SU-DHL-6 (cell line): ENCODE data around the gene CCDC82.
A peak's percentile ranks its signal among the peaks of the same experiment; 100 is the strongest.

Source experiments
- H2AFZ ChIP-seq: fragments of 200-600 bp; sonication (generic); 2 replicates; pipeline ENCODE4 v1.6.1; 2014; ENCODE audit warnings: low read depth, mild to moderate bottlenecking, moderate library complexity, mixed read lengths, antibody characterized with exemption, low read length; ENCODE audit not compliant: severe bottlenecking
- H3F3A ChIP-seq: fragments of 200-600 bp; shearing (Covaris generic); 2 replicates; pipeline ENCODE4 v1.6.0; 2016; ENCODE audit warnings: antibody characterized with exemption, mild to moderate bottlenecking; ENCODE audit not compliant: insufficient read depth
- H3K27ac ChIP-seq: fragments of 200-600 bp; sonication (generic); 2 replicates; pipeline ENCODE4 v1.5.1; 2016; ENCODE audit warnings: low read depth, mild to moderate bottlenecking, low read length, moderate library complexity, mixed read lengths
- H3K27me3 ChIP-seq: fragments of 200-600 bp; sonication (generic), shearing (Covaris generic); 2 replicates; pipeline ENCODE4 v1.6.0; 2014; ENCODE audit warnings: mild to moderate bottlenecking, low read length
- H3K36me3 ChIP-seq: fragments of 200-600 bp; sonication (generic); 2 replicates; pipeline ENCODE4 v1.6.1; 2014; ENCODE audit warnings: mild to moderate bottlenecking, low read length, mixed read lengths
- H3K4me2 ChIP-seq: fragments of 300-600, 200-600 bp; shearing (Covaris generic), sonication (generic); 2 replicates; pipeline ENCODE4 v1.6.0; 2014; ENCODE audit warnings: low read length, low read depth, mild to moderate bottlenecking; ENCODE audit not compliant: poor library complexity, severe bottlenecking
- H3K4me3 ChIP-seq: fragments of 200-600 bp; sonication (generic); 2 replicates; pipeline ENCODE4 v1.5.1; 2014; ENCODE audit warnings: antibody characterized with exemption, low read length, mild to moderate bottlenecking, mixed read lengths; ENCODE audit not compliant: insufficient read depth, poor library complexity, severe bottlenecking
- H3K79me2 ChIP-seq: fragments of 200-600 bp; sonication (generic); 2 replicates; pipeline ENCODE4 v1.6.1; 2014; ENCODE audit warnings: mild to moderate bottlenecking, low read length, moderate library complexity; ENCODE audit not compliant: insufficient read depth
- H3K9ac ChIP-seq: fragments of 200-600 bp; sonication (generic); 2 replicates; pipeline ENCODE4 v1.7.0; 2014; ENCODE audit warnings: mild to moderate bottlenecking, low read length
- H3K9me2 ChIP-seq: fragments of 200-600 bp; sonication (generic); replicated peaks from 2 replicates; pipeline ENCODE4 v1.6.1; 2014; ENCODE audit warnings: low read length; ENCODE audit not compliant: insufficient read depth
- H3K9me3 ChIP-seq: fragments of 200-600 bp; sonication (generic); 2 replicates; pipeline ENCODE4 v1.6.1; 2014; ENCODE audit warnings: low read length, mixed read lengths; ENCODE audit not compliant: insufficient read depth
- H4K20me1 ChIP-seq: fragments of 200-600 bp; sonication (generic); 2 replicates; pipeline ENCODE4 v1.6.1; 2014; ENCODE audit warnings: low read depth, mild to moderate bottlenecking, antibody characterized with exemption, low read length, moderate library complexity, mixed read lengths
- CTCF ChIP-seq: fragments of 200-600 bp; sonication (generic); IDR thresholded peaks from one replicate; pipeline ENCODE4 v1.5.1; 2017; ENCODE audit warnings: antibody characterized with exemption, mild to moderate bottlenecking, low read length, moderate library complexity; ENCODE audit not compliant: insufficient read depth, poor library complexity, severe bottlenecking
- EZH2phosphoT487 ChIP-seq: fragments of 200-600 bp; sonication (generic), shearing (Covaris generic); conservative IDR thresholded peaks from 2 replicates; pipeline ENCODE4 v1.6.1; 2018; ENCODE audit warnings: mild to moderate bottlenecking, antibody characterized with exemption, low read length, moderate library complexity, mixed read lengths

CCDC82 gene

GRCh38 chr11:96357794-96358193 lies 31.9 kb downstream of the CCDC82 start:
- no peaks in the 10 kb centered on the region for H3K9me3 ChIP-seq
- H4K20me1 ChIP-seq: no peaks in the 10 kb centered on the region
- H2AFZ ChIP-seq: no peak overlapping the region
- H3K79me2 ChIP-seq: no peaks in the 10 kb centered on the region
- no peak overlapping the region for H3K4me2 ChIP-seq
- H3K27me3 ChIP-seq: no peaks in the 10 kb centered on the region
- TF ChIP-seq EZH2phosphoT487 (no peak), CTCF (no peak)
- no peak overlapping the region for H3K9ac ChIP-seq
- no peaks in the 10 kb centered on the region for H3K9me2 ChIP-seq
- H3K36me3 ChIP-seq: peaks cover 12% of the 10 kb centered on the region; the same call in 1 of the 2 replicates
- no peak overlapping the region for H3K27ac ChIP-seq
- H3F3A ChIP-seq: no peaks in the 10 kb centered on the region
- no peak overlapping the region for H3K4me3 ChIP-seq

GRCh38 chr11:96356848-96357247 lies 32.9 kb downstream of the CCDC82 start:
- H3K9me2 ChIP-seq: no peaks in the 10 kb centered on the region
- no peak overlapping the region for H3K9ac ChIP-seq
- H3K36me3 ChIP-seq: peaks cover 18% of the 10 kb centered on the region
- no peak for TF ChIP-seq EZH2phosphoT487
- no peak for TF ChIP-seq CTCF
- no peaks in the 10 kb centered on the region for H3K9me3 ChIP-seq
- 0 out of 2 replicates have a peak, but pooled peaks cover 3% of the 10 kb centered on the region for H3F3A ChIP-seq
- no peak overlapping the region for H3K4me2 ChIP-seq
- no peak overlapping the region for H3K4me3 ChIP-seq
- no peaks in the 10 kb centered on the region for H4K20me1 ChIP-seq
- H2AFZ ChIP-seq: no peak overlapping the region
- no peaks in the 10 kb centered on the region for H3K79me2 ChIP-seq
- H3K27ac ChIP-seq: no peak overlapping the region
- H3K27me3 ChIP-seq: no peaks in the 10 kb centered on the region

GRCh38 chr11:96342961-96343711 lies 46.6 kb downstream of the CCDC82 start, which contains the start of gene MAML2:
MAML2 (minus strand) TSS chr11:96343195; CDS start chr11:96341895, 1,300 bp downstream.
- Histone ChIP-seq H3K27ac (no peak within 1 kb of the TSS), H3K27me3 (no peaks in the 10 kb centered on the region), H3K36me3 (no peaks in the 10 kb centered on the region), H3K9me2 (no peaks in the 10 kb centered on the region), H3K9ac (peak within 1 kb of the TSS; percentile 58), H3F3A (no peaks in the 10 kb centered on the region), H3K4me3 (peak within 1 kb of the TSS; percentile 69), H2AFZ (peak within 1 kb of the TSS; percentile 96), H3K79me2 (no peaks in the 10 kb centered on the region), H3K4me2 (peak within 1 kb of the TSS; percentile 91), H4K20me1 (no peaks in the 10 kb centered on the region), H3K9me3 (no peaks in the 10 kb centered on the region)
- TF ChIP-seq CTCF (peak; percentile 53), EZH2phosphoT487 (no peak)
